Measurements from ENCODE around the gene GPAM.

Gene GPAM

DNA sequence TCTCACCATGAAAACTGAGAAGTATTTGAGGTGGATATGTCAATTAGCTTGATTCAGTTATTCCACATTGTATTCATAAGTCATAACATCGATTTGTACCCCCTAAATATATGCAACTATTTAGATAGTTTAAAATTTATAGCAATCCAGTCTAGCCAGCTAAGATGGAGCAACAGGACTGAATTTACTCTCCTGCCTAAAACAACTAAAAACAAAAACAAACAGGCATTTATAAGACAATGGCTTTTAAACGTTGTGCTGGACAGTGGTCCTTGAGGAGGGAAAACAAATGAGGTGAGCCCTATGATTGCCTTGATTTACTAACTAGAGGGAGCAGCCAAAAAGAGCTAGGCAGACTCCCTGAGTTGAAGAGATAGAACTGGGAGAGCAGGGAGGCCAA, 814 bp upstream of the GPAM start:
- Histone ChIP-seq H3K27ac (no peak overlapping the region), H3K4me1 (ENCODE audit: control insufficient read depth in 1 of 2, insufficient read depth in 1 of 2, low read depth in 1 of 2, low read length in 1 of 2) (peaks cover 10 to 13% of the 10 kb centered on the region in 2 experiments)
- TF ChIP-seq, protein P1, sequence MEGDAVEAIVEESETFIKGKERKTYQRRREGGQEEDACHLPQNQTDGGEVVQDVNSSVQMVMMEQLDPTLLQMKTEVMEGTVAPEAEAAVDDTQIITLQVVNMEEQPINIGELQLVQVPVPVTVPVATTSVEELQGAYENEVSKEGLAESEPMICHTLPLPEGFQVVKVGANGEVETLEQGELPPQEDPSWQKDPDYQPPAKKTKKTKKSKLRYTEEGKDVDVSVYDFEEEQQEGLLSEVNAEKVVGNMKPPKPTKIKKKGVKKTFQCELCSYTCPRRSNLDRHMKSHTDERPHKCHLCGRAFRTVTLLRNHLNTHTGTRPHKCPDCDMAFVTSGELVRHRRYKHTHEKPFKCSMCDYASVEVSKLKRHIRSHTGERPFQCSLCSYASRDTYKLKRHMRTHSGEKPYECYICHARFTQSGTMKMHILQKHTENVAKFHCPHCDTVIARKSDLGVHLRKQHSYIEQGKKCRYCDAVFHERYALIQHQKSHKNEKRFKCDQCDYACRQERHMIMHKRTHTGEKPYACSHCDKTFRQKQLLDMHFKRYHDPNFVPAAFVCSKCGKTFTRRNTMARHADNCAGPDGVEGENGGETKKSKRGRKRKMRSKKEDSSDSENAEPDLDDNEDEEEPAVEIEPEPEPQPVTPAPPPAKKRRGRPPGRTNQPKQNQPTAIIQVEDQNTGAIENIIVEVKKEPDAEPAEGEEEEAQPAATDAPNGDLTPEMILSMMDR (IDR thresholded peaks at IDR 0.05) = no peak

GRCh38 chr10:112184052-112184371, 447 bp upstream of the GPAM start:
- peaks cover 10 to 13% of the 10 kb centered on the region in 2 experiments for H3K4me1 ChIP-seq (ENCODE audit: control insufficient read depth in 1 of 2, insufficient read depth in 1 of 2, low read depth in 1 of 2, low read length in 1 of 2)
- H3K4me3 ChIP-seq (ENCODE audit: low read depth in 1 of 2, low read length in 1 of 2) = peak overlapping the region; percentile 55 to 74
- peaks cover 16% of the 10 kb centered on the region for H3K27me3 ChIP-seq
- no peaks in the 10 kb centered on the region for H3K9me3 ChIP-seq
- no peak overlapping the region for H3K27ac ChIP-seq
- H3K36me3 ChIP-seq = peaks cover 7% of the 10 kb centered on the region
- TF ChIP-seq, protein P1 (IDR thresholded peaks at IDR 0.05) = no peak

More for the DNA sequence above, 814 bp upstream of the GPAM start:
- H3K27me3 ChIP-seq = peaks cover 18% of the 10 kb centered on the region
- peak overlapping the region in 1 of 2 experiments; percentile 74 for H3K4me3 ChIP-seq (ENCODE audit: low read depth in 1 of 2, low read length in 1 of 2)
- peaks cover 5% of the 10 kb centered on the region for H3K36me3 ChIP-seq
- H3K9me3 ChIP-seq = no peaks in the 10 kb centered on the region

DNA sequence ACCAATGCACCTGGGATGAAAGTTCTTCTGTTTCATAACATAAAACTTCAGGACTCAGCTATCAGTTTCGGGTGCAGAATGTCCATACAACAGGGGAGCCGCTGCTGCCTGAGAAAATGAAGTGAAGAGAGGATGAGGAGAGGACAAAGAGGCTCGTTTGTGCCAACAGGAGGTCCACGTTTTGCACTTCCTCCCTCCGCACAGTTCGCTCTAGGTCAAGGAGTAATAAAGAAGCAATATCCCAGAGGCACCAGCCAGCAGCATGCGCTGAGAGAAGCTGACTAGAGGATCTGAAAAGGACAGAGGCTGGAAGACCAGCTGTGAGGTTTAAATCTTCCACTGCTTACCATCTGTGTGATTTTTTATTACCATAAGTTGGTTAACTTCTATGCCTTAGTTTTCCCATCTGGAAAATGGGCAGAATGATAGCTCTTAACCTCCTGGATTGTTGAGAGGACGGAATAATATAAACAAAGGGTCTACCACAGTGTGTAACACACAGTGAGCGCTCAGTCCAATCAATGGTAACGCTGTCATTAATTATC, 709 bp downstream of the GPAM start:
- Histone ChIP-seq H3K4me3 (ENCODE audit: low read depth in 1 of 2, low read length in 1 of 2) (peak overlapping the region; percentile 55 to 74), H3K27me3 (peaks cover 5% of the 10 kb centered on the region), H3K36me3 (peaks cover 7% of the 10 kb centered on the region), H3K27ac (no peak overlapping the region), H3K9me3 (no peaks in the 10 kb centered on the region), H3K4me1 (ENCODE audit: control insufficient read depth in 1 of 2, insufficient read depth in 1 of 2, low read depth in 1 of 2, low read length in 1 of 2) (peaks cover 10 to 13% of the 10 kb centered on the region in 2 experiments)
- TF ChIP-seq, protein P1 (IDR thresholded peaks at IDR 0.05) = no peak

DNA sequence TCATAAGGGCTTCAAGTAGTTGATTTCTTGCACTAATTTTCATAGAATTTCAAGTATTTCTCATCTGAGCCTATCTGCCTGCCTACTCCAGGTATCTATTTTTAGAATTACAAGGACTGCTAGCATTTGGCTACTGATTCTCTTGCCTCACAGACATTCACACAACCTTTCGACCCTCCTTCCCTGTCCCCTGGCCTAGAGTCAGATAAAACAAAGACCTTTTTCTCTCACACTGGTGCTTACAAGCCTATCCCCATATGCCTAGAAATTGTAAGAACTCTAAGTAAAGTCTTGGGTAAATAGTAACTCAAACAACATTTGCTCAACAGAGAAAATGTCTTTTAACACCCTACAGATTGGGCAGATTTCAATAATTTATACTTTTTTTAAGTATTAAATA, 6.3 kb downstream of the GPAM start:
- Histone ChIP-seq H3K9me3 (no peaks in the 10 kb centered on the region), H3K27ac (no peak overlapping the region), H3K4me1 (ENCODE audit: control insufficient read depth in 1 of 2, insufficient read depth in 1 of 2, low read depth in 1 of 2, low read length in 1 of 2) (no peaks in the 10 kb centered on the region), H3K27me3 (no peaks in the 10 kb centered on the region), H3K4me3 (ENCODE audit: low read depth in 1 of 2, low read length in 1 of 2) (no peak overlapping the region), H3K36me3 (peaks cover 25% of the 10 kb centered on the region)
- TF ChIP-seq, protein P1 (IDR thresholded peaks at IDR 0.05) = no peak

DNA sequence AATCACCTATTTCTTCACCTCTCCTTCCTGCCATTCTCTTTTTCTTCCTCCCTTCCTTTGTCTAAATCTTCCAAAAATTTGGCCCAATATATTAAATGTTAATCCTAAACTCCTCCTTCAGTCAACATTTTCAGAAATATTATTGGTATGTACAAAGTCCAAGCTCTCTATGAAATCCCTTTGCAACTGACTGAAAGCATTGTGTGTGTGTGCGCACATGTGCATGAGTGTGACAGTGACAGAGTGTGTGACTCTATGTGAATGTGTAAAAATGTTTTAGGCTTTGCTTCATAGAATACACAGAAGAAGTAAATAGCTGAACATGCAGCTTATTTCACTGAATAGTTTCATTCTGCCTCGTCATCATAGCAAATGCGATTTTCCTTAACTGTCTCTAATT, 7.0 kb downstream of the GPAM start:
- TF ChIP-seq, protein P1 (IDR thresholded peaks at IDR 0.05) = no peak
- peaks cover 25% of the 10 kb centered on the region for H3K36me3 ChIP-seq
- H3K9me3 ChIP-seq = no peaks in the 10 kb centered on the region
- no peaks in the 10 kb centered on the region for H3K4me1 ChIP-seq (ENCODE audit: control insufficient read depth in 1 of 2, insufficient read depth in 1 of 2, low read depth in 1 of 2, low read length in 1 of 2)
- no peak overlapping the region for H3K27ac ChIP-seq
- H3K4me3 ChIP-seq (ENCODE audit: low read depth in 1 of 2, low read length in 1 of 2) = no peak overlapping the region
- no peaks in the 10 kb centered on the region for H3K27me3 ChIP-seq

DNA sequence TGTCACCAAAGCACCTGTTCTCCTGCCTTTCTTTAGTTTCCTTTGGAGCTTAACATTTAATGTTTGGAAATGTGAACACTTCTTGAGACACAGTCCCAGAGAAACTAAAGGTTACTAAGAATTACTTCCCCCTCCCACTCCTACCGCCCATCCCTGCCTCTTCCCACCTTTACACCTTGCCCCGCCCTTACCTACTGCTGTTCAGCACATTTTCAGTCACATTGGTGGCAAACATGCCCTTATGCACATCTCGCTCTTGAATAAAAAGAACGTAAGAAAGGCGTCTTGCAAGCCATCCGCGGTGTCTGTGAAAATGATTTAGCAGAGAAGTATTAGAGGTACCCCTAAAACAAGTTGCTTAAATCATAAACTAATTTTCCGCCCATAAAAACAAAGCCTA, 8.2 kb downstream of the GPAM start:
- no peak overlapping the region for H3K27ac ChIP-seq
- peaks cover 25% of the 10 kb centered on the region for H3K36me3 ChIP-seq
- no peak overlapping the region for H3K4me3 ChIP-seq (ENCODE audit: low read depth in 1 of 2, low read length in 1 of 2)
- TF ChIP-seq, protein P1 (IDR thresholded peaks at IDR 0.05) = no peak
- H3K27me3 ChIP-seq = no peaks in the 10 kb centered on the region
- H3K4me1 ChIP-seq (ENCODE audit: control insufficient read depth in 1 of 2, insufficient read depth in 1 of 2, low read depth in 1 of 2, low read length in 1 of 2) = no peaks in the 10 kb centered on the region
- no peaks in the 10 kb centered on the region for H3K9me3 ChIP-seq
